ENCODE data around the gene RACK1.
A peak's percentile ranks its signal among the peaks of the same experiment; 100 is the strongest.

Gene RACK1

DNA sequence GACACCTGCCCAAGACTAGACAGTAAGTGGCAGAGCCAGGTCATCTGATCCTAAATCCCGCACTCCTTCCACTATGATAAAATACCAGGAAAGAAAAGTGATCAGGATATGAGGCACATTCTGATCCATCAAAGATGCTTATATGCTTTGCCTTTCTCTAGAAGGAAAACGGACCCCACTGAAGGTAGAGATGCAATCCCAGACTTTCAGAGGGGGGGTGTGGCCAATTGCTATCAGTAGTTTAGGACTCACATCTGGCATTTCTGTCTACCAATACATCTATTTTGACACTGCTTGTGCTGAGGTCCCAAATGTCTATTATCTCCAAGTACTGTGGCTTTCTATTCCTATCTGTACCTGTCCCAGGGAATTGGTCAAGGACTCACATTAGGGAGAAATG is 15.6 kb upstream of the RACK1 start:
- FAIRE-seq: no peak

DNA sequence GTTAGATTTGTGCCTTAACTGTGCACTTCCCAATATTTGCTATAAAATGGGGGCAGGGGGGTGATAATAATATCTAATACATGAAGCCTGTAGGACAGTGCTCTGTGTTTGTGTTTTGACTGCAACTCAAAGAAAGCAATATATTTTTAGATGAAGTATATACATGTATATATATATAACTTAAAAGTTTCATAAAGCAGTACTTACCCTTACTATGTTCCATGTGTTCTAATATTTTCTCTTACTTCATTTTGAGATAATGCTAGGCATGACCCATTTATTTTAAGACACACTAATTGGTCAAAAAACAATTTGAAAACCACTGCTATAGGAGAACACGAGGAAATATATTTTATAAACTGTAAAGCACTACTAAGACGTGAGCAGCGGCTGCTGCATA is 14.9 kb upstream of the RACK1 start:
- no peak for FAIRE-seq

DNA sequence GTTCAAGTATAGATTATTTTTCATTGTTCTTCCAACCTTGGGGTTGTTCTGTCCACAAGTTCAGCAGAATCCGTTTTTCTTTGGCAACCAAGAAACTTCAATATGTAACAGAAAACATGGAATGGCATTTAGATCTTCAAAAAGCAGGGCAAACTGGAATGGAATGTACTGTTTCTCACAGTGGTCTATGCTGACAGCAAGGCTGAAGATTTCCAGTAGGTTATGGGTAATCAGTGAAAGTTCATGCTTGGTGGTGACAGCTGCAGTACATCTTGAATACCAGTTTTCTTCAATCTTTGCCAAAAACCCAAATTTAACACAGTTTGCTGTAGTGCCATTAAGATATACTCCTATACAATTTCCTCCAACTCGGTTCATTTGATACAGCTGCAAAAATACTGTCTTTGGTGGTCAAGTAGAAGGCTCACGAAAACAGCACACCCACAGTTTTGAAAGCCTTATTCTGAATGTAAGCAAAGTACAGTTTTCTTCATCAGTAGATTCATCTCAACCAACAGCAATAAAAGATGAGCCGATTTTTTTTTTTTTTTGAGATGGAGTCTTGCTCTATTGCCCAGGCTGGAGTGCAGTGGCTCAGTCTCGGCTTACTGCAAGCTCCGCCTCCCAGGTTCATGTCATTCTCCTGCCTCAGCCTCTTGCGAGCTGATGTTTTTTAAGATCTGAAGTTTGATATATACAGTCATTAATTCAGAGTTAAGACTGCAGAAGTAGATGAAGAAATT is 12.3 kb upstream of the RACK1 start:
- FAIRE-seq: no peak

DNA sequence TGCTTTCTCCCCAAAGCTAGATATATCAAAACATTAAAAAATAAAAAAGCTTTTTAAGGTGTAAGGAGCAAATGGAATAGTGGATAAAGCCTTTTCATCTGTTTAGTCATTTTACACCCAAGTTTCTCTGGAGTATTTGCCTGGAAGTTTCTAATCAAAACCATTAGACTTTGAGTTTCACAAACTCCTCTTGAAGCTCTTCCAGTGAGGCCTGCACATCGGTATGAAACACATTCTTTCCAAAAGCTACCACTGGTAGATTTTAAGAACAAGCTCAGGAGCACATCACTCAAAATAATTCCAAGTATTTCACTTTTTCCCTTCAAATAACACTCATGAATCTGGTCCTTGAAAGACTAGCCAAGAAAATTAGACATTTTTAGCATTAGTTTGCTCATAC is 11.6 kb upstream of the RACK1 start:
- FAIRE-seq: no peak

DNA sequence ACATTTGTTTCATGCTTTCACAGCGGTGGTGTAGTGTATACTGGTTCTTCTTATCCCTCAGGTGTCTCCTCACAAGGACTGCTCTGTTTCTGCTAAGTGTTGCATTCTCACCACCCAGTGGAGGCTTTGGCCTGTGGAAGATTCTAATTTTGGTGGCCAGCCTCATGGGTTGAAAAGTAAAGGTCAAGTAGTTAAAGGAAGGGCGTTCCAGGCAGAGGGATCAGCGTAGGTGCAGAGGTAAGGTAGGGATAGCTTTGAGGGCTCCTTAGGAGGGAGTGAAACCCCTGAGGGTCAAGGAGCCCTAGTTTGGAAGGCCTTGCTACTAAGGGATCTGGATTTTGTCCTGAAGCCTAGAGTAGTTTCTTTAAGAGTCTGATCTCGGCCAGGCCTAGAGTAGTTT is 4.6 kb upstream of the RACK1 start:
- FAIRE-seq: no peak

DNA sequence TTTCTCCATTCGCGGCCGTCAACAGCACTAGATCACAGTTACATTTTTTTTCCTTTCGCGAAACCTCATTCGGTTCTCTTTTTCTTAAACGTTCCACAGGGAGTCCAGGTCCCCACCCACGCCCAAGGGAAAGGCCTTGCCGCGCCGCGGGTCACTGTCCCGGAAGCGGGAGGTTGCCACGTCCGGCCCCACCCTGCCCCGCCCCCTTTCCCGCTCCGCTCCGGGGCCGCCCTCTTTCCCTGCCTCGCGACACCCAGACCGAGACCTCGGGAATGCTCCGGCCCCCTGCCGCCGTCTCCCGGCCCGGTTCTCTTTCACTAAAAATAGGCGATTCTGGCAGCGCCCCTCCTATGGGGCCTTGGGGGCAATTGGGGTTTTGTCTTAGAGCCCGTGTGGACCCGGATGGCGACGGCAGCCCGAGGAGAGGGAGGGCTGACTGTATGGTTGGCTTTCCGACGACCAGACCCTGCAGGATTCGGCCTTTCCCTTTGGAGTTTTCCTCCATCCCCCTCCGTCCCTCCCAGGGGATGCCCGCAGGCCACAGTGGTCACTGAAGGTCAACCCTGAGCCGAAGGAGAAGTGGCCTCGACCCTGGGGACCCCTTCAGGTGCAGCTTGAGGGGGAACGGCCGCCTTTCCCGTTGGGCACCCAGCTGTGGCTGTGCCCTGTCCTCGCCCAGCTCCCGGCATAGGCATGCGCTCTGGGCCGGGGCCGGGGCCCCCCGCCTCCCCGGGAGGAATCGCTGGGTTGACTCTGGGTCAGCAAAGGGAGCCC is 2.8 kb upstream of the RACK1 start:
- no peak for FAIRE-seq

DNA sequence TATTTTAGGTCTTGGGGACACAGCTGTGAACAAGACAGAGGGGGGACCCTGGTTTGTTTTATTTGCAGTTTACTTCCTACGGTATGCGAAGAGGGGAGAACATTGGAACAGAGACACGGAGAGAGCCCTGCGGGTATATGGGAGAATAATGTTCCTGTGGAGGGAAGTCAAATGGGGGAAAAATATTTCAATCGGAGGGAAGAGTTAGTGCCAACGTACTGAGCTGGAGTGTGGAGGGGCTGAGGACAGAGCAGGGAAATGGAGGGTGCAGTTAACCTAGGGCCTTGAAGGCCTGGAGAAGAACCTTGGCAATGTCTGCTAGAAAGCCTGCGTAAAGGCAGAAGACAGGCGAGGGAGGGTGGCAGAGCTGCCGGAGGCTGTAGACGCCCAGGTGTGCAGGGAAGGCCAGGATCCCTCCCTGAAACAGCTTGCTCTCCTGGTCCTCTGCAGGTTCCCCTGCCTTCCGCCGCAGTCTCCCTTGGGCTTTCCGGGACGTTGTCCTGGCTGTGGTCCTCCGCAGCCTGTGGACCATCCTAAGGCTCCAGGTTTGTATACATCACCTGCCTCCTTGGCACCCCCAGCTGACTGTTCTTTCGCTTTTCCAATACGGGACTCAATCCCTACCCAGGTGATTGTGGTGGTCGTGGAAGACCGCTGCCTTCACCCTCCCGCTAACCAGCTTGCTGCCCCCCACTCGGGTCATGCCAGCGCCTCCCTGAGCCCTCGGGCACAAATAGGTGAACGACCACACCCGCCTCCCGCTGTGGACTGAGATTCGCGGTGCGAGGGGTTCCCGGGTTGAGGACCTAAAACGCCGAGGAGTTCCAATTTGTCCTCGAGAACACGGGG is 1.9 kb upstream of the RACK1 start:
- no peak for FAIRE-seq

DNA sequence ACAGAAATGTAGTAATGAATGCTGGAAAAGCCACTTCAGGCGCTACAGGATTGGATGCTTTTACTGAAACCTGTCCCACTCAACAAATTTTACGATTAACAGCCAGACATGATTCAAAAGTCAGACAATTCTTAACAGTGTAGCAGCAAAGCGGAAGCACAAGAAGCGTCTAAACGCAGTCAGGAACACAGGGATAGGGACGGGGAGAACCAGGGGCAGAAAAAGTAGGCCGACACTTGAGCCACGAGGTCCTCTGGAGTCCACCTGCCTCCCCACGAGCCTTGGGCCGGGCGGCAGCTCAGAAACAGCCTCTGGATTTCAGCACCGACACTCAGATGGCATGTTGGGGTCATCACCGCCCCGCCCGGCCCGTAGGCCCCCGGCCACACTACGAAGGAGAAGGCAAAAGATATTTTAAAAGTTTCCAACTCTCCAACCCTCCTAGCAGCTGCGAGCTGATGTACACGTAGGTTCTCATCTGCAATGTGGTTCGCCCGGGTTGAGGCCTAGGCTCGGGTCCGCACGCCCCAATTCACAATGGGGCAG is 615 bp downstream of the RACK1 start:
- no peak for FAIRE-seq

DNA sequence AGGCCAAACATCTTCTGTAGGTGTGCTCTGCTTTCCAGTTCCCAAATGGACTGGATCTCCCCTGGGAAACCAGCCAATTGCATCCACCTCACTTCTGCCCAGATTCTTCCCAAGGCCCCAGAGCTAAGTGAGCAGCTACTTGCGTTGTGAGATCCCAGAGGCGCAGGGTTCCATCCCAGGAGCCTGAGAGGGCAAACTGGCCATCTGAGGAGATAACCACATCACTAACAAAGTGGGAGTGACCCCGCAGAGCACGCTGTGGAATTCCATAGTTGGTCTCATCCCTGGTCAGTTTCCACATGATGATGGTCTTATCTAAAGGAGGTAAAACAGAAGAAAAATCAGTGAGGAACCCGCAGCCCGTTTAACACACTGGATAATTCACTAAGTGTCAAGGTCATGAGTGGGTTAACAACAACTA is 1.7 kb downstream of the RACK1 start:
- no peak for FAIRE-seq

DNA sequence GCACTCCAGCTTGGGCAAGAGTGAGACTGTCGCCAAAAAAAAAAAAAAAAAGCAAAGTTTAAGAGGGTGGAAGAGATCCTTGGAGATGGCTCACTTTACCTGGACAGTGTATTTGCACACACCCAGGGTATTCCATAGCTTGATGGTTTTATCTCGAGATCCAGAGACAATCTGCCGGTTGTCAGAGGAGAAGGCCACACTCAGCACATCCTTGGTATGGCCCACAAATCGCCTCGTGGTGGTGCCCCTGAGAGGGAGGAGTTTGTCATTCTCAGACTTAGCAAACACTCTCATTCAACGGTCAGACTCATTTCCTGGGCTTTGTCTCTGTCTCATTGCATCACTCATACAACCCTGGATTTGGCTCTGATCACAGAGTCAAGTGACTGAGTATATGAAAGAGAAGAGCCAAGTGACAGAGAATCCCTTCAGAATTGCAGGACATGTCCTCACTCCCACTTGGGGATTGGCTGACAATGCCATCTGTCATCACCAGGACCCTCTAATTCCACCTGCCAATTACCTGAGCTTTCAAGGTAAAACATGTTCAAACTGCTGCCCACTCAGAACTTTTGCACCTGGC is 2.2 kb downstream of the RACK1 start:
- no peak for FAIRE-seq

DNA sequence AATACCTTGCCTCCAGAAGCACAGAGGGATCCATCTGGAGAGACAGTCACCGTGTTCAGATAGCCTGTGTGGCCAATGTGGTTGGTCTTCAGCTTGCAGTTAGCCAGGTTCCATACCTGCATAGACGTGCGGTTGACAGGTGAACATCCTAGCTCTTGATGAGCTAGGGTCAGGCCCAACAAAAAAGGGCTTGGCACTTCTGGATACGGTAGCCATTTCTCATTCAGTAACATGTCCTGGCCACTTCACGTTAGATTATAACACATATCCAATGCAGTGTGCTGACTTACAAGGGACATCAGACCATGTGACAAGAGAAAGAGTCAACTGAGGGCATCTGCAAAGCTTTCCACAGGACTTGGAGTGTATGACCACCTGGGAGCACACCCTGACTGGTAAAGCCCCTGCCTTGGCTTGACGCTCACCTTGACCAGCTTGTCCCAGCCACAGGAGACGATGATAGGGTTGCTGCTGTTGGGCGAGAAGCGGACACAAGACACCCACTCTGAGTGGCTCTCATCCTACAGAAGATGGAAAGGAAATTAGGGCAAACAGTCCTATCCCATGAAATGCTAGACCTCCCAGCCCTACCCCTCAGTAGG is 4.5 kb downstream of the RACK1 start:
- FAIRE-seq: no peak

DNA sequence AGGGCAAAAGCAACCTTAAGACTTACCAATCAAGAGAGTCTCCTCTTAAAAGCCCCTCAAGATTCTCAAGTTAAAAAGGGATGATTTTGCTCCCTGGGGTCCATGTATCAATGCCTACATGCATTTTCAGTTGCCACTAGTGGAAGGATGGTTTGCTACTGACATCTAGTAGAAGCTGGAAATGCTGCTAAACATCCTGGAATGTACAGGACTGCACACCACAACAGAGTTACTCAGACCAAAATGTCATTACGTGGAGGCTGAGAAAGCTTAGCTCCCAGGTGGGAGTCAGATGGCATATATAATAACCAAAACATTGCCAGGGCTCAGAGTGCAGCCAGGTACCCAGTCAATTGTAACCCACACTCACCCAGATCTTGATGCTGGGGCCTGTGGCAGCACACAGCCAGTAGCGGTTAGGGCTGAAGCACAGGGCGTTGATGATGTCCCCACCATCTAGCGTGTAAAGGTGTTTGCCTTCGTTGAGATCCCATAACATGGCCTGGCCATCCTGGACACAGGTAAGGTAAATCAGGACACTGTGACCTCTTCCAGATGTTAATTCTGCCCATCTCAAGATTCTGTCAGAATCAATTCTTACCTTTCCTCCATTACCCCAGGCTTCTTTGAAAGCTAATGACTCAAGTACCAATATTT is 5.8 kb downstream of the RACK1 start:
- FAIRE-seq: no peak

DNA sequence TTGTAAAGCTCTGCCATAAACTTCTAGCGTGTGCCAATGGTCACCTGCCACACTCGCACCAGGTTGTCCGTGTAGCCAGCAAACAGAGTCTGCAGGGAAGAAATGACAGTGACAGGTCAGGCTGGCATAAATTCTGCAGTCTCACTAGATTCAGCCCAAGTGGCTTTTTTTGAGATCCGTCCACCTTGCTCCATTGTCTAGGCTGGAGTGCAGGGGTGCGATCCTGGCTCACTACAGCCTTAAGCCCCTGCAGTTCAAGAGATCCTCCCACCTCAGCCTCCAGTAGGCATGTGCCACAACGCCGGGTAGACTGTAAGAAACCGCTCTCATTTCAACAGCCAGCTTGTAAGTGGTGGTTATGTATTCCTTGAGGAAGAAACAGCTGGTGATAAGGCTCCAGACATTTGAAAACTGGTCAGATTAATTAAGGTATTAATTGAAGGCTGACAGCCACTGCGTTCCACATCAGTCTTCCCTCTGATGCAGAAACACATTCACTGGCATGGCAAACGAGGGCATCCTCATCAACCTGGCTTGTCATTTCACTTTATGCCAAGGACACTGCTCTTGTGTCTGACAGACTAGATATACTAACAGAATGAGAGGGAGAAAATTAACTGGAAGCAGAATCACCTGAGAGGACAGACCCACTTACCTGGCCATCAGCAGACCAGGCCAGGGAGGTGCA is 6.6 kb downstream of the RACK1 start:
- no peak for FAIRE-seq

DNA sequence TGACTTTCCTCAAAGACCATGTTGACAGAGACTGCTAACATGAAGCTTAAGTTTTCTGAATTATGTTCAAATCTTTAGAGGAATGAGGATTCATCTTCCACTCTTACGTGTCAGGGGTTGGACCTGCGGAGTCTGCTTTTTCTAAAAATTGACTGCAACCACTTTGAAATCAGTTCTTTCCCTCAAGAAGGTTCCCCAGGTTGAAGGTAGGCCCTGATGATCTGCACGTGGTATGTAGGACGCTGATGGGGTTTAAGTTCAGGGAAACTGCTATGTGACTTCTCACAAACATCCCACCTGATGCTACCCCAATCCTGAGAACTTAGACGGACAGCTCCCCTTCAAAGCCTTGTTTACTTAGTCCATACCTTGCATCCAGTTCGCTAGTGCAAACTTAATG is 7.2 kb downstream of the RACK1 start:
- no peak for FAIRE-seq

DNA sequence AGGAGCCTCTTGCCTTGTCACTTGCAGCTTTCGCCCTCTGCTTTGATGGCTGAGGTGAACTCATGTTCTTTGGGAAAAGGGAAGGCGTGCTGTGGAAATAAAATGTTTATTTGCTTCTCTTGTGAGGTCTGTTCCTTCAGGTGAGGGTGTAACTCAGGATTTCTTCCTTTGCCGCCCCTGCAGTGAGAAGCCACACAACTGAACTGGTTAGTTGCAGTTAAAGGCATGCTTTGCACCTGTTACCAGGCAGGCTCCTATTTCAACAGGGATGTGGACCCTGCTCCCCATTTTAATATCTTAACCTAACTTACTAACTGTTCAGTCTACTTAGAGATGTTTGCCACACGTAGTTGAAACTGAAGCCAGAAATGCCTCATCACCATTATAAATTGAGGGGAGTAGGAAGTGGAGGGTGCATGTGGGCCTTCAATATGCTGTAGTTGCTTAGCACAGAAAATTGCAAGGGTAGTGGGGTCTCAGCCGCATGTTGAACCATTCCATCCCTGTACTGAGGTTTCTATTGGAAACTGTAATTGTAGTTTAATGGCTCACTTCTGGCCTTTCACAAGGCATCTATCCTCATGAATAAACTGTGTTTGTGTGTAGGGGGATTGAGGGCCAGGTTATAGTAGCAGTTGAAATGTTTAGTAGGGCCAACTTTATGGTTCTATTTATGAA is 7.9 kb downstream of the RACK1 start:
- peak; percentile 87 for FAIRE-seq

DNA sequence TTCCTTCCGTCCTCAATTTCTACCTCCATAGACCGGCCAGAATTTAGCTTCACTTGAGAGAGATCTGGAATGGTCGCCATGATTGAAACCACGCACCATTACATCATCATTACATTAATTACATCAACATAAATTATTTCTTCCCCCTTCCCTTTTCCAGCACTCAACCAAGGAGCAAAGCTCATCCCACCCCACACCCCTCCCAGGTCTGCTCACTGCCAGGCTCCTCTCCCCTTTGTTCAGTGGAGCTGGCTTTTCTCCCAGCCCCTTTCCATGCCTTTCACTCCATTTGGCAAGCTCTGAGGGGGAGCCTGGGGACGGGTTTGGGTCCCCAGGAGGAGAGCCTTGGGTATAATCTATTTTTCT is 8.4 kb downstream of the RACK1 start:
- no peak for FAIRE-seq

DNA sequence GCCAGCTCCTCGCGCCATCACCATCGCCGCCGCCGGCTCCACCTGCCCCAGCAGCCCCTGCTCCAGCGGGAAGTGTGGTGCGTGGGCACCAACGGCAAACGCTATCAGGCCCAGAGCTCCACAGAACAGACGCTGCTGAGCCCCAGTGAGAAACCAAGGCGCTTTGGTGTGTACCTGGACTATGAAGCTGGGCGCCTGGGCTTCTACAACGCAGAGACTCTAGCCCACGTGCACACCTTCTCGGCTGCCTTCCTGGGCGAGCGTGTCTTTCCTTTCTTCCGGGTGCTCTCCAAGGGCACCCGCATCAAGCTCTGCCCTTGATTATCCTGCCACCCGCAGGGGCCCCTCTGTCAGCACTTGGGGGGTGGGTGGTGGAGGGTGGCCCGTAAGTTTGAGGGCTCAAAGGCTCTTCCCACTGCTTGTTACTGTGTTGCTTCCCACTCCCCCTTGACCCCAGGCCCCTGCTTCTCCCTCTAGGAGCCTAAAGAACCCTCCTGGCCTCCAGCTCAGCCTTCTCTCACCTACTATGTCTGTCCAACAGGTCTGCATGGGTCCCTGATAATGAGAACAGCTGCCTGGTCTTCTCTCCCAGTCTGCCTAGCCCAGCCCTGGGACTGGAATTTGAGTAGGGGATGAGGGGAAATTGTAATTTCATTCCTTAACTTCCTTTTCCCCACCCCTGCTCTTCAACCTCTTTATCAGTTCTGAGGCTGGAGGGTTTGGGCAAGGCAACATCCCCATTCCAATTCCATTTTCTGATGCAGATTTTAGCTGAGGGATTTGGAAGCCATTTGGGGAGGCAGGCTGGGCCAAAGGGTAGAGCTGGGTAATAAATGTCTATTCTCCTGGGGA is 9.0 kb downstream of the RACK1 start:
- no peak for FAIRE-seq

DNA sequence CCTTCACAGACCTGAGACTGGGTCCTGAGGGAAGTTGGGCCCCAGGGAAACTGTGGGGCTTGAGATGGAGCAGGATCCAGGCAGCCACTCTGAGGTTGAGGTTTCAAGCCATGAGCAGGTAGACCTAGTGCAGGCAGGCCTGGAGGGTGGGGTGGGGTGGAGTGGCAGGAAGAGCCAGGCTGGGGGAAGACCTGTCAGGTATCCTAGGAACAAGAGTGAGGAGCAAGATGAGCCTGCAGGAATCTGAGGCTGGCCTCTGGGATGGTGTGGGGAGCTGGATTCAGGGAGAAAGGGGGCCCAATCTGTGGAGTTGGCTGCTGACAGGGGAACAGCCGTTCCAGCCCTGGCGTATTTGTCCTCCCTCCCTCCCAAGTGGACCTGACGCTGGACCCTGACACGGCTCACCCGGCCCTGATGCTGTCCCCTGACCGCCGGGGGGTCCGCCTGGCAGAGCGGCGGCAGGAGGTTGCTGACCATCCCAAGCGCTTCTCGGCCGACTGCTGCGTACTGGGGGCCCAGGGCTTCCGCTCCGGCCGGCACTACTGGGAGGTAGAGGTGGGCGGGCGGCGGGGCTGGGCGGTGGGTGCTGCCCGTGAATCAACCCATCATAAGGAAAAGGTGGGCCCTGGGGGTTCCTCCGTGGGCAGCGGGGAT is 9.8 kb downstream of the RACK1 start:
- FAIRE-seq: no peak

DNA sequence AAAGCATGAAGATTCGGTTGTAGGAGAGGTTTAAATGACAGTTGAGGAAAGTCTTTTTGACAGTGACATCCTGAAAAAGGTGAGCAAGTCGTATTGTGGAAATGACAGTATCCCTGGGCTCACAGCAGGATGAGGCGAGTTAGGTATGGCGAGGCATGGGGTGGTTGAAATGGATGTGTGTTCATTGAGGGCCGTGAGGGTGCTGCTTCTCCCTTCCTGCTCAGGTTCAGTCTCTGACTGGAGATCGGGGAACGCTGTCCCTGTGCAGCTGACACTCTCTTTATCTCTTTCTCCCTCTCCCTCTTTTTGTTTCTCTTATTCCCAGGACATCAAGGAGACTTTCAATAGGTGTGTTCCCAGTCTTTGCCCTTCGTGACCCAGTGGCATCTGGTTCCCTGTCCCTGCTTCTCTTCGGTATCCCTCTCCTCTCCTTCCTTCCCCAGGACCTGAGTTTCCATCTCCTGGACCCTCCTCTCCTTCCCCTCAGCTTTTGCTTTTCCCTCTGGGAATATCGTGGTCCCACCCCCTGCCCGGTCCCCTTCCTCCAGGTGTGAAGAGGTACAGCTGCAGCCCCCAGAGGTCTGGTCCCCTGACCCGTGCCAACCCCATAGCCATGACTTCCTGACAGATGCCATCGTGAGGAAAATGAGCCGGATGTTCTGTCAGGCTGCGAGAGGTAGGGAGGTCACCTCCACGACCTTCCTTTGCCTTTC is 10.5 kb downstream of the RACK1 start:
- no peak for FAIRE-seq
